HEK293T (cell line): ENCODE measurements around the gene SF3A2.

Experiments used
- BHLHE40 ChIP-seq: fragments of 450-650 bp; IDR thresholded peaks from 2 replicates; pipeline ENCODE4 v1.6.1; 2016; ENCODE audit warnings: mild to moderate bottlenecking, moderate library complexity, borderline replicate concordance
- ELF4 ChIP-seq: fragments of 450-650 bp; IDR thresholded peaks from 2 replicates; pipeline ENCODE4 v1.6.1; 2017; ENCODE audit warnings: antibody characterized with exemption
- NFRKB ChIP-seq: fragments of 450-650 bp; IDR thresholded peaks from 2 replicates; pipeline ENCODE4 v1.6.1; 2016; ENCODE audit warnings: mild to moderate bottlenecking, moderate library complexity
- SP1 ChIP-seq: fragments of 450-650 bp; IDR thresholded peaks from 2 replicates; pipeline ENCODE4 v1.6.1; 2017

DNA sequence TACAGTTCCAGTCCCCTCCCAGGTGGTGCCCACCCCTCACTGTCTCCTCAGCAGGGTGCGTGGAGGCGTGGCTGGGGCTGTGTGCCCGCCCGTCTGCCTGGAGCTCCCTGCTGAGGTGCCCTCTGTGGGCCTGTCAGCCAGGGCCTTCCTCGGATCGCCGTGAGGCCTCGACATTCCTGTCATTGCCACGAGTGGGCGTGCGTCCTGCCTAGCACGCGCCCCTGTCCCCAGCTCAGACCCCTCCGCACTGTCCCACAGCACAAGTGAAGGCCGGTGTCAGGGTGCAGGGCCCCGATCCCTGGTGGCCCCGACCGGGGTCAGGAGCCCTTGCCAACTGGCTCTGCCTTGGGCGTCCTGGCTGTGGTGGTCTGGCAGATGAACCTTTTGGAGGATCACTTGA is 40.7 kb upstream of the SF3A2 start:
- TF ChIP-seq SP1, result no peak
- TF ChIP-seq ELF4, result no peak
- TF ChIP-seq BHLHE40, result no peak
- TF ChIP-seq NFRKB, result no peak
